Esophagus squamous epithelium (tissue), 5 donors: Measurements from ENCODE around the gene KBTBD8. TPM values are rescaled to one million over a fixed set of nuclear protein-coding genes. Genes with fewer than 3 reads are reported as not detected.

ENCODE experiments used
- DNase-seq: peaks from one replicate; lab custom pipeline; 2025; lab: John Stamatoyannopoulos, UW
- H3K27ac ChIP-seq, 4 donors: fragments of 200-600 bp; sonication (generic); one replicate each; pipeline ENCODE4 v1.5.1; 2016 to 2019; ENCODE audit warnings: mild to moderate bottlenecking in 1 of 4
- H3K27me3 ChIP-seq, 4 donors: fragments of 200-600 bp; sonication (generic); 1 replicate in 3 of 4; 2 replicates in 1 of 4; pipeline versions ENCODE4 v1.5.1 to v1.6.0; 2017 to 2021; ENCODE audit warnings: antibody characterized with exemption in 1 of 4
- H3K36me3 ChIP-seq, 3 donors: fragments of 200-600 bp; sonication (generic); one replicate each; pipeline ENCODE4 v1.5.1; 2016 to 2019
- H3K4me1 ChIP-seq, 3 donors: fragments of 200-600 bp; sonication (generic); one replicate each; pipeline ENCODE4 v1.5.1; 2017 to 2019
- H3K4me3 ChIP-seq, 4 donors: fragments of 200-600 bp; sonication (generic); 1 replicate in 3 of 4; 2 replicates in 1 of 4; pipeline ENCODE4 v1.5.1; 2016 to 2019; ENCODE audit warnings: mild to moderate bottlenecking in 2 of 4, moderate library complexity in 1 of 4
- H3K9me3 ChIP-seq, 3 donors: fragments of 200-600 bp; sonication (generic); one replicate each; pipeline ENCODE4 v1.5.1; 2016 to 2019
- POLR2A ChIP-seq, 4 donors: fragments of 450-650 bp; IDR thresholded peaks; one replicate each; pipeline ENCODE4 v1.6.1; 2017; ENCODE audit warnings: antibody characterized with exemption in 4 of 4, mild to moderate bottlenecking in 4 of 4, moderate library complexity in 3 of 4
- WGBS, 2 donors: methylation state at CpG; one replicate each; pipeline ENCODE4 v1.1.5; 2018; 5-methylcytosine and 5-hydroxymethylcytosine counted together
- intact Hi-C: fragments of 100-400 bp; cut with DNase I; formaldehyde crosslinking; loops from one replicate; pipeline ENCODE4 v1.15.0; 2022
- total RNA-seq, 4 donors: library from RNA; depleted of rRNA; stranded (reverse); fragments of >200 nt; gene quantifications; one replicate each; pipeline ENCODE4 v1.1.0, GENCODE V29; 2016
- TF ChIP-seq, protein P1 (sequence below), 6 experiments: fragments of 450-650 bp in 4 of 6; fragments of 200-600 bp in 2 of 6; sonication (generic) in 2 of 6; IDR thresholded peaks; one replicate each; pipeline ENCODE4 v1.5.1; 2016 to 2019; ENCODE audit warnings: antibody characterized with exemption in 6 of 6, mild to moderate bottlenecking in 4 of 6, moderate library complexity in 4 of 6
- donor health status: DM: yes; HTN: yes; CAD: no.

KBTBD8 gene
- total RNA-seq, 4 donors from 2014 or later: 0.95 to 2.8 (median 1.5) TPM

DNA sequence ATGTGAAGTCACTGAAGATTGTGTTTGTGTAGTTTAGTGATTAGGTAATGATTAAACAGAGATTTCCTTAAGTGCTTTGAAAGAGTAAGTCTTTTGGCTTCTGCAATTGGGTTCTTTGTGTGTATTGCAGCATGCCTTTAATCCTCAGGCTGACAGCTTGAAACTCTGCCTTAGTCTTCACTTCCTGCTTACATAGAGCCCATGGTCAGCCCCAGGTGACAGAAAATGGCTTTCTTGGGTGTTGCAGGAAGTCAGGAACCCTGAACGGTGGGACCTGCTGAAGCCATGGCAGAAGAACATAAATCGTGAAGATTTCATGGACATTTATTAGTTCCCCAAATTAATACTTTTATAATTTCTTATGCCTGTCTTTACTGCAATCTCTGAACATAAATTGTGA is 61.3 kb downstream of the KBTBD8 start:
- Histone ChIP-seq H3K27ac (no peak overlapping the region), H3K36me3 (no peaks in the 10 kb centered on the region), H3K9me3 (no peaks in the 10 kb centered on the region), H3K4me3 (no peak overlapping the region), H3K27me3 (no peaks in the 10 kb centered on the region), H3K4me1 (no peaks in the 10 kb centered on the region)
- no peak for DNase-seq
- TF ChIP-seq POLR2A (IDR thresholded peaks at IDR 0.05): no peak
- TF ChIP-seq, protein P1, sequence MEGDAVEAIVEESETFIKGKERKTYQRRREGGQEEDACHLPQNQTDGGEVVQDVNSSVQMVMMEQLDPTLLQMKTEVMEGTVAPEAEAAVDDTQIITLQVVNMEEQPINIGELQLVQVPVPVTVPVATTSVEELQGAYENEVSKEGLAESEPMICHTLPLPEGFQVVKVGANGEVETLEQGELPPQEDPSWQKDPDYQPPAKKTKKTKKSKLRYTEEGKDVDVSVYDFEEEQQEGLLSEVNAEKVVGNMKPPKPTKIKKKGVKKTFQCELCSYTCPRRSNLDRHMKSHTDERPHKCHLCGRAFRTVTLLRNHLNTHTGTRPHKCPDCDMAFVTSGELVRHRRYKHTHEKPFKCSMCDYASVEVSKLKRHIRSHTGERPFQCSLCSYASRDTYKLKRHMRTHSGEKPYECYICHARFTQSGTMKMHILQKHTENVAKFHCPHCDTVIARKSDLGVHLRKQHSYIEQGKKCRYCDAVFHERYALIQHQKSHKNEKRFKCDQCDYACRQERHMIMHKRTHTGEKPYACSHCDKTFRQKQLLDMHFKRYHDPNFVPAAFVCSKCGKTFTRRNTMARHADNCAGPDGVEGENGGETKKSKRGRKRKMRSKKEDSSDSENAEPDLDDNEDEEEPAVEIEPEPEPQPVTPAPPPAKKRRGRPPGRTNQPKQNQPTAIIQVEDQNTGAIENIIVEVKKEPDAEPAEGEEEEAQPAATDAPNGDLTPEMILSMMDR (IDR thresholded peaks at IDR 0.05): no peak
- WGBS, 2 donors: 83 to 84% methylated on average over 2 of the region's 2 CpGs
- intact Hi-C loops: no loop called here
